ENCODE results near the gene SLCO4C1.

The SLCO4C1 gene

DNA sequence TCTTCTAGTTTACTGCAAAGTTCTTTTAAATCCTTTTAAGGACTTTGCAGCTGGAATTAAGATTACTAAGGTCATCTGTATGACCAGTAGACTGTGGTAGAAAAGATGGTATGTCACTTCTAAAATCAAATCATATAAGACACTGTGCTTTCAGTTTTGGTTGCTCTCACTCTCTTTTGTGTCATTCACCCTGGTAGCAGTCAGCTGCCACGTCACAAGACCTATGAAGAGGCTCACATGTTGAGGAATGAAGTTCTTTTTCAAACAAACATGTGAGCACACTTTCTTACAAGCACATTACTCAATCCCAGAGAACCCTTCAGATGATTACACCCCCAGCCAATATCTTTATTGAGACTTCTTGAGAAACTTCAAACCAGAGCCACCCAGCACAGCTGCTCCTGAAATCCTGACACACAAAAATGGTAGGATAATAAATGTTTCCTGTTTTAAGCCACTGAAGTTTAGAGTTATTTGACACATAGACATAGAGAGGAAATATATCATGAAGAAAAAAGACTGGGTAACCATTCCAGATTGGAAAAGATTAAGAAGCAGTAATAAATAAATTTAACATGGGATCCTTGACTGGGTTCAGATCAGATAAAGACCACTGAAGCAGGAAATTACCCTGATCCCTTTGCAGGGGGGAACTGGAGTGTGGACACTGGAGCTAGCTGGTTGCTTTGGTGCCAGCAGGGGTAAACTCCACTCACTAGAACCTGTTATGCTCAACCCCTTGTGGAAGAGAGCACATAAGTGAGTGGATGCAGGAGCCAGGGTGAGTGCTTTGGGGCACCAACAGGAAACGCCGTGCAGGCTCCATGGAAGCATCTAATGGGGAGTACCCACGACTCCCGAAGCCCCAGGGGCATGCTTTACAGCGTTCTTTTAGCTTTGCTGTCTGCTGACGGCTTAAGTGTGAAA is 64.1 kb downstream of the SLCO4C1 start:
- no peaks in the 10 kb centered on the region for H3K9me2 ChIP-seq (replicated peaks; ENCODE audit: insufficient read depth, low read length)
- no peaks in the 10 kb centered on the region for H3K79me2 ChIP-seq (ENCODE audit: insufficient read depth, low read length)
- no peaks in the 10 kb centered on the region for H3K27me3 ChIP-seq (ENCODE audit: low read length)
- no peaks in the 10 kb centered on the region for H3K9me3 ChIP-seq (ENCODE audit: insufficient read depth, low read length)
- H3F3A ChIP-seq (ENCODE audit: insufficient read depth): no peaks in the 10 kb centered on the region
- TF ChIP-seq, protein P1, sequence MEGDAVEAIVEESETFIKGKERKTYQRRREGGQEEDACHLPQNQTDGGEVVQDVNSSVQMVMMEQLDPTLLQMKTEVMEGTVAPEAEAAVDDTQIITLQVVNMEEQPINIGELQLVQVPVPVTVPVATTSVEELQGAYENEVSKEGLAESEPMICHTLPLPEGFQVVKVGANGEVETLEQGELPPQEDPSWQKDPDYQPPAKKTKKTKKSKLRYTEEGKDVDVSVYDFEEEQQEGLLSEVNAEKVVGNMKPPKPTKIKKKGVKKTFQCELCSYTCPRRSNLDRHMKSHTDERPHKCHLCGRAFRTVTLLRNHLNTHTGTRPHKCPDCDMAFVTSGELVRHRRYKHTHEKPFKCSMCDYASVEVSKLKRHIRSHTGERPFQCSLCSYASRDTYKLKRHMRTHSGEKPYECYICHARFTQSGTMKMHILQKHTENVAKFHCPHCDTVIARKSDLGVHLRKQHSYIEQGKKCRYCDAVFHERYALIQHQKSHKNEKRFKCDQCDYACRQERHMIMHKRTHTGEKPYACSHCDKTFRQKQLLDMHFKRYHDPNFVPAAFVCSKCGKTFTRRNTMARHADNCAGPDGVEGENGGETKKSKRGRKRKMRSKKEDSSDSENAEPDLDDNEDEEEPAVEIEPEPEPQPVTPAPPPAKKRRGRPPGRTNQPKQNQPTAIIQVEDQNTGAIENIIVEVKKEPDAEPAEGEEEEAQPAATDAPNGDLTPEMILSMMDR (IDR thresholded peaks at IDR 0.05; ENCODE audit: insufficient read depth, low read length, poor library complexity, severe bottlenecking): no peak
- no peak for TF ChIP-seq EZH2phosphoT487 (conservative IDR thresholded peaks at IDR 0.05; ENCODE audit: low read length)
- H4K20me1 ChIP-seq (ENCODE audit: low read depth, low read length): no peaks in the 10 kb centered on the region
- H3K27ac ChIP-seq (ENCODE audit: low read depth, low read length): no peak overlapping the region
- H3K9ac ChIP-seq (ENCODE audit: low read length): no peak overlapping the region
- H3K4me2 ChIP-seq (ENCODE audit: low read depth, low read length, poor library complexity, severe bottlenecking): no peak overlapping the region
- no peak overlapping the region for H2AFZ ChIP-seq (ENCODE audit: low read depth, low read length, severe bottlenecking)
- H3K36me3 ChIP-seq (ENCODE audit: low read length): no peaks in the 10 kb centered on the region
- H3K4me3 ChIP-seq (ENCODE audit: insufficient read depth, low read length, poor library complexity, severe bottlenecking): no peak overlapping the region

DNA sequence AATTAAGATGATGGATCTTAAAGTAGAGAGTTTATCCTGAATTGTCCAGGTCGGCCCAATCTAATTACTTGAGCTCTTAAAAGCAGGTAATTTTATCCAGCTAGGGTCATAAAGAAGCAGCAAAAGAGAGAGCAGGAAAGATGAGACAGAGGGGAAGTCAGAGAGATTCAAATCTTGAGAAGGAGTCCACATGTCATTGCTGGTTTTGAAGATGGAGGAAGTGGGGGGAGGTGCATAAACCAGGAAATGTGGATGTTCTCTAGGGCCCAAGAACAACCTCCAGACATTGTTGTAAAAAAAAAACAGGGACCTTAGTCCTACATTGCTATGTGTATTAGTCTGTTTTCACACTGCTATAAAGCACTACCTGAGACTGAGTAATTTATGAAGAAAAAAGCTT is 66.4 kb downstream of the SLCO4C1 start:
- no peak overlapping the region for H3K4me3 ChIP-seq (ENCODE audit: insufficient read depth, low read length, poor library complexity, severe bottlenecking)

DNA sequence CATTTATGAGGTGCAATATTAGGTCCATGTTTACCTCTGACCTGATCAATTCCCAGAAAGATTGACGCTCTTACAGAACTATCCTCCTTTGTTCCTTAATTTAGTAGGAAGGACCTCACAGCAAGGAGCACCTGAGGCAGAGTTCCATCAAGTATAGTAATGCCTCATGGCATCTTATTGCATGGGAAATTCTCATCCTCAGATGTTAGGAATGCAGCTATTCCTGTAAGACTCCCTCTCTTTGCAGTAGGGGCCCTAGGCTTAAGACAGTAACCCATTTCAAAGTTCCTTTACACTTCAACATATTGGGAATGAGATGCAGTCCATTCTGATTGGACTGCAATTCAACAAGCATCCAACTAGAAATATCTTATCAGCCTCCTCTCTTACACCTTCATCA is 69.8 kb downstream of the SLCO4C1 start:
- Histone ChIP-seq H3K27ac (ENCODE audit: low read depth, low read length) (no peak overlapping the region), H3K4me3 (ENCODE audit: insufficient read depth, low read length, poor library complexity, severe bottlenecking) (no peak overlapping the region), H3K36me3 (ENCODE audit: low read length) (no peaks in the 10 kb centered on the region), H3K4me2 (ENCODE audit: low read depth, low read length, poor library complexity, severe bottlenecking) (no peak overlapping the region), H3K9me3 (ENCODE audit: insufficient read depth, low read length) (no peaks in the 10 kb centered on the region), H3K27me3 (ENCODE audit: low read length) (no peaks in the 10 kb centered on the region), H4K20me1 (ENCODE audit: low read depth, low read length) (no peaks in the 10 kb centered on the region), H3F3A (ENCODE audit: insufficient read depth) (no peaks in the 10 kb centered on the region), H2AFZ (ENCODE audit: low read depth, low read length, severe bottlenecking) (no peak overlapping the region), H3K9me2 (replicated peaks; ENCODE audit: insufficient read depth, low read length) (no peaks in the 10 kb centered on the region), H3K79me2 (ENCODE audit: insufficient read depth, low read length) (no peaks in the 10 kb centered on the region), H3K9ac (ENCODE audit: low read length) (no peak overlapping the region)
- TF ChIP-seq, protein P1 (IDR thresholded peaks at IDR 0.05; ENCODE audit: insufficient read depth, low read length, poor library complexity, severe bottlenecking): no peak
- TF ChIP-seq EZH2phosphoT487 (conservative IDR thresholded peaks at IDR 0.05; ENCODE audit: low read length): no peak

More for the DNA sequence above, 66.4 kb downstream of the SLCO4C1 start:
- Histone ChIP-seq H3K9ac (ENCODE audit: low read length) (no peak overlapping the region), H3K9me2 (replicated peaks; ENCODE audit: insufficient read depth, low read length) (no peaks in the 10 kb centered on the region), H4K20me1 (ENCODE audit: low read depth, low read length) (no peaks in the 10 kb centered on the region), H3K4me2 (ENCODE audit: low read depth, low read length, poor library complexity, severe bottlenecking) (no peak overlapping the region), H2AFZ (ENCODE audit: low read depth, low read length, severe bottlenecking) (no peak overlapping the region), H3K27me3 (ENCODE audit: low read length) (no peaks in the 10 kb centered on the region), H3F3A (ENCODE audit: insufficient read depth) (no peaks in the 10 kb centered on the region), H3K79me2 (ENCODE audit: insufficient read depth, low read length) (no peaks in the 10 kb centered on the region), H3K9me3 (ENCODE audit: insufficient read depth, low read length) (no peaks in the 10 kb centered on the region), H3K36me3 (ENCODE audit: low read length) (no peaks in the 10 kb centered on the region), H3K27ac (ENCODE audit: low read depth, low read length) (no peak overlapping the region)
- TF ChIP-seq EZH2phosphoT487 (conservative IDR thresholded peaks at IDR 0.05; ENCODE audit: low read length): no peak
- TF ChIP-seq, protein P1 (IDR thresholded peaks at IDR 0.05; ENCODE audit: insufficient read depth, low read length, poor library complexity, severe bottlenecking): no peak

Measured in SU-DHL-6 (cell line).